Activated CD8-positive, alpha-beta memory T cell treated with anti-CD3 and anti-CD28 coated beads, Interleukin-2, amount 50 U/mL, for 24 hours (primary cell): Measurements from ENCODE around the gene GRB10.

Experiments used
- DNase-seq: peaks from one replicate; pipeline ENCODE4 v3.0.0-alpha.2; 2020; ENCODE audit errors: extremely low read depth

The GRB10 gene

DNA sequence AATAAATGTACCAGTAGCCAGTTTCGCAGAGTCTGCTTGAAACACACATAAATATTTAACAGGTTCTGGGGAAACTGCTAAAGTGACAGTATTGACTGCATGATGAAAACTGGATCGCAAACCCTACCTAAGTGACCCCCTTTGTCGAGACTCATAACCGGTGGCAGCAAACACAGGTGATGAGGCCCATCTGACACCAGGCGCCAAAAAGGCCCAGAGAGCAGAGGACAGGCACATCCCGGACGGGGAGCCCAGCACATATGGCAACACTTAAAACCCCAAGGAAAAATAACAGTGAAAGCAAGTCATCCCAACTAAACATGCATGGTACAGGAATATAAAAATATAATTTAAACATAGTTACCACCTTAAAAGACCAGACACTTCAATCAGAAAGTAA is 62.4 kb downstream of the GRB10 start:
- no peak for DNase-seq

- DNase-seq, result no peak
Measured at GRCh38 chr7:50718876-50719275, 63.8 kb downstream of the GRB10 start.

DNA sequence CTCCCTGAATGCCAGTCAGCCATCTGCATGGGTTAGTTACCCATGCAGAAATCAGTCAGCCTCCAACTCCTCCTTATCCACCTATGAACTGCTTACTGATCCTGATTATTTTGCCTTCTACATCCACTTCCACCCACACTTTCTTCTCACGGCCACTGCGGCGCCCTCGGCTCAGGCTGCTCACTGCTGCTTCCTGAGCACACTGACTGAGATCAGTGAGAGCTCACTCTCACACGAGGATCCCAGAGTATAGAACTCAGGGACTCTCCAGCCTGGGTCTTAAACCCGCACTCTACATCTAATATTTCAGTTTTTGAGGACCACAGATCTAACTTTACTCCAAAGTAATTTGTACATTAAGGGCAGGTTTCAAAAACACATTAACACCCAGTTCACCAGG is 64.4 kb downstream of the GRB10 start:
- DNase-seq, result no peak

GRCh38 chr7:50717181-50717580 is 65.5 kb downstream of the GRB10 start:
- DNase-seq, result no peak

GRCh38 chr7:50714857-50715256 is 67.8 kb downstream of the GRB10 start:
- no peak for DNase-seq

GRCh38 chr7:50713123-50713965 is 69.4 kb downstream of the GRB10 start:
- DNase-seq, result no peak

DNA sequence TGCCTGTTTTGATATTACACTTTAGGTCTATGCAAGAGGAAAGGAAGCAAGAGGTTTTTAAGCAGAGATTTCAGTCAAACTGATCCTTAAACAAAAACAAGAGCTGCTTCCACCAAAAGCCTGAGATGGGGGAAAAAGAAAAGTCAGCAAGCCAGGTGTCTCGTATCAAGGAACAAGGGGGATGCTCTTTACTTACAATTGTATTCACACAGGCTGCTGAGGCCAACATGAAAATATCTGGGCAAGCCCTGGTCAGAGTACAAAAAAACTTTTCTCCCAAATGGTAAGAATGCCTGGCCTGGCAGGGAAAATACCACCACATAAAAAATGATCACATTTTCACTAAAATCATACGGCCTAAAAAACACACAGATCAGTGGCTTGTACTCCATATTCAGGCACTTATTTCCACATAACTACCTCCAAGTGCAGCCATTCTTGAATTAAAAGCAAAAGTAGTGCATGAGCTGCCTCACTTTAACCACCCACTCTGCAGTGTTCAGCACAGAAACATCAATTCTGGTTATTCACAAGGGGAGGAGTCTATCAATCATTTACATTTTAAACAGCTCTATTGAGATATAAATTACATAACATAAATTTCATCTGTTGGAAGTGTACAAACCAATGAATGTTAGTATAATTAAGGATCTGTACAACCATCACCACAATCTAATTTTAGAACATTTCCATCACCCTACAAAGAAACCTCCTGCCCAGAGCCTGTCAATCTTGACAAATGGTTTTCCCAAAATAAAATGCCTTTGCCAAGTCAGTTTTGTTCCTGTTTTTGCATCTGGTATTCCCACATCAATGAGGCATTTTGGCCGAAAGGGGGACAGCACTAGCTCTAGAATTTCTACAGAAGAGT is 70.2 kb downstream of the GRB10 start:
- no peak for DNase-seq

DNA sequence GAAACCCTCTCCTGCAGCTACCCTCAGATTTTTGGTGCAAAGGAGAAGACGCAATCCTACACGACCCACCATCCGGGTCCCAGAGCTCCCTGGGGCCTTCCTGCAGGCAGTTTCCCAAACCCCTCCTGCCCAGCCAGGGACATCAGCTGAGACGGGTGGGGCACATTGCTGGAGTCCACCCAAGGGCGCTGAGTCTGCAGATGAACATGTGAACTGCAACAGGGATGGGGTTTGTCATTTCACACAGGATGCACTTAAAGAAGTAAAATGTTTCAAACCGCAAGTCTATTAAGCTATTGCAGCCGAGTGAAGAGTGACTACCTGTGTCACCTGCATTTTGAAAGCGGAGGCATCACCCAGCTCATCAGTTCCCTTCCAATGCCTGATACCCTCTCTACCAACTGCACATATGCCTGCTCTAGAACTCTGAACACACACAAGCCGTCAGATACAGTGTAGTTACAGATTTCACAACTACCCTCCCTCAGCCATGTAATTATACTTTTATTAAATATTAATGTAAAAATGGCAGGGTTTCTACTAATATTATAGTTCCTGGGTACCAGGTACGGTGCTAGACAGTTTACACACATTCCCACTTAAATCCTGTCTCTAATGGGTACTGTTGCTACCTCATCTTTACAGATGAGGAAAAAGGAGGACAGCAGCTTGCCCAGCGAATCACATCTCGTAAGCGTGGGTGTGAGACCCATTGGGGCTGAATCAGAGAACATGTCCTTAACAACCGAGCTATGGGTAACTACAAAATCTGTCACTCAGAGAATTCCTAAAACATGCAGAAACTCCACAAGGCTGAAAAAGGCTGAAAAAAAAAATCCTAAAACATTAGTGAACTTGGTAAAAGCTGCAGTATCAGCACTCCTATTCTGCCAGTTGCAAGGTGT is 71.2 kb downstream of the GRB10 start:
- no peak for DNase-seq

- DNase-seq, result no peak
Measured at GRCh38 chr7:50710441-50711154, 72.1 kb downstream of the GRB10 start.

DNA sequence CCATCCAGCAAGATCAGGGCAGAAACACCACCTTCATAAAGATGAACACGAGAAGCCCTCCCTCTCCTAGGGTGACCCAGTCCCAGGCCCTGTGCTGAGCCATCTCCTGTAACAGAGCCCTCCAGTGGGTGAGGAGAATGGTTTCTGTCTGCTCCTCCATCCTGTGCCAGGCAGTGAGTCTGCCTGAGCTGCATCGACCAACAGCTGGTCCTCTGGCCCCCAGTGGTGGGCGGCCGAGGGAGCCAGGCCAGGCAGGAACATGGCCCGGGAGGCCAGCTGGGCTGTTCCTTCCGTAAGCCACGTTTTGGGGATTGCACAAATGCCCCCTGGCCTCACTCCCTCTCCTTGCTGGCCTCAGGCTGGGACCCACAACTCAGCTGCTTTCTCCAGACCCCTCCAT is 73.5 kb downstream of the GRB10 start:
- no peak for DNase-seq

- no peak for DNase-seq
Measured at GRCh38 chr7:50707236-50708006, 75.3 kb downstream of the GRB10 start.

- DNase-seq, result no peak
Measured at GRCh38 chr7:50706469-50706937, 76.2 kb downstream of the GRB10 start.

- no peak for DNase-seq
Measured at GRCh38 chr7:50704844-50705243, 77.9 kb downstream of the GRB10 start.

DNA sequence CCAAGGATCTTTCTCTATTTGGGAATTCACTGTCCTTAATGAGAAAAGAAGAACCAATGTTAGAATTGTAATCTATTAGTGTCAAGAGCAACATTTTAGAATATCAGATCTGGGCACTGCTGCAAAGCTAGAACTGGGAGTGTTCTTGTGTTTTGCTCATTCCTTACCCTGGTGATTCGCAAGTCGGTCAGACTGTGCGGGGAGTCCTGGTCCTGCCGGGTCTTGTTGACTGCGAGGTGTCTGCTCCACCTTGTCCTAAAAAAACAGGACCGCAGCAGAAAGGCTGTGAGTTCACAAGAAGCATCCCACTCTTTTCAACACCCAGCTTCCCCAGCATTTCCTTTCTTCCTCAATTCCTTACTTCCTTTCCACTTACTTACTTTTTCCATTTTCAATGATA is 79.0 kb downstream of the GRB10 start:
- no peak for DNase-seq

DNA sequence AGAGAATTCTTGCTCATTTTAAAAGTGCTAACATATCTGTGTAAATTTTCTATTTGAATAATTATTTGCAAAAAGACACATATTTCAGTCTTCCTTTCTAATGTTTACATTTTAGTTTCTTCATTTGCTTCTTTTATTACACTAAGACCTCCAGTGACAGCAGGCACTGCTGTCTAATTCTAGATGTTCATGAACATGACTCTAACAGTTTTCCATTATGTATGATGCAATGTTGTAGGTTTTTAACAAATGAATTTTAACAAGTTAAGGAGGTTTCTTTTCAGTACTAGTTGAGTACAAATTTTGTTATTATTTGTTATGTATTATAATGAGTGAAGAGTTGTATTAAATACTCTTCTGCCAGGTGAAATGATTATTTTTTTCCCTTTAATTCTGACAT is 83.6 kb downstream of the GRB10 start:
- DNase-seq, result no peak

- no peak for DNase-seq
Measured at GRCh38 chr7:50697748-50698147, 84.9 kb downstream of the GRB10 start.

DNA sequence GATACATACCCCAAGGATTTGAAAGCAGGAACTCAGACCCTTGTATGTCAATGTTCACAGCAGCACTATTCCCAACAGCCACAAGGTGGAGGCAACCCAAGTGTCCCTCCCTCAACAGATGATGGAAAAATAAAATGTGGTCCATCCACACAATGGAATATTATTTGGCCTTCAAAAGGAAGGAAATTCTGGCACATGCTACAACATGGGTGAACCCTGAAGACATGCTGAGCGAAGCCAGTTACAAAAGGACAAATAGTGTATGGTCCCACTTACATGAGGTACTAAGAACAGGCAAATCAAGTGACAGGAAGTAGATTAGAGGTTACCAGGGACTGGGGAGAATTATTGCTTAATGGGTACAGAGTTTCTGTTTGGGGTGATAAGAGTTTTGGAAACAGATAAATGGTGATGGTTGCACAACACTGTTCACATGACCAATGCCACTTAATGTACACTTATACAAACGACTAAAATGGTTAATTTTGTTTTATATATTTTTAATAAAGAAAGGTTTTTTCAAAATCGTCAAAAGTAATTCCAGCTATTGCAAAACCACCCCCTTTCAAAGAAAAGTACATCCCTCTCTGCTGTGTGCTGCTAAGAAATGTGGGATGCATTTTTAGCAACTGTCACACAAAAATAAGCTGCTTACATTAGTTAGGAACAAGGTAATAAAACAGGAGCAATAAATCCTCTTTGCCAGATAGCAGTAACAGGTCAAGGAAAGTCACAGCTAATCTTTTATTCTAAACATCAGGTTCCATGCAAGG is 85.7 kb downstream of the GRB10 start:
- no peak for DNase-seq

GRCh38 chr7:50695026-50695425 is 87.7 kb downstream of the GRB10 start:
- DNase-seq, result no peak

GRCh38 chr7:50693455-50694130 is 89.1 kb downstream of the GRB10 start:
- DNase-seq, result no peak
